H1 (cell line): Measurements from ENCODE around the gene ZNF697. TPM values are rescaled to one million over a fixed set of nuclear protein-coding genes. Genes with fewer than 3 reads are reported as not detected.
"Not testable (repeated sequence)": the region's sequence is repeated elsewhere in the genome, so short reads cannot be mapped to it uniquely, and the experiment has no call there.

ENCODE experiments used
- CTCF ChIA-PET: fragments of 300-600 bp; sonication (Branson Sonifier 250); formaldehyde crosslinking; loops from one replicate; lab custom pipeline; 2021; ENCODE audit not compliant: partially characterized antibody; lab: Charles Lee
- POLR2A ChIA-PET: fragments of 300-600 bp; sonication (Branson Sonifier 250); formaldehyde crosslinking; loops from one replicate; lab custom pipeline; 2021; ENCODE audit warnings: inconsistent platforms; ENCODE audit not compliant: partially characterized antibody; lab: Charles Lee
- DNase-seq, 2 experiments: peaks; one replicate each; pipeline versions ENCODE4 v3.0.0 to v3.0.0-alpha.2; 2010 to 2022; ENCODE audit warnings: low spot score in 2 of 2, low read depth in 1 of 2, mixed read lengths in 1 of 2
- FAIRE-seq: peaks from 2 replicates; lab custom pipeline; 2011; peaks lifted over from hg19 to GRCh38; lab: Jason Lieb, UNC
- H2AFZ ChIP-seq: 2 replicates; pipeline ENCODE4 v1.8.1; 2012; ENCODE audit warnings: low read length, inconsistent platforms
- H2AK5ac ChIP-seq: 2 replicates; pipeline ENCODE4 v1.6.1; 2013; ENCODE audit warnings: low read depth, low read length
- H2BK120ac ChIP-seq: replicated peaks from 2 replicates; pipeline ENCODE3; 2013; ENCODE audit warnings: low read depth, low read length, inconsistent platforms
- H2BK12ac ChIP-seq: 2 replicates; pipeline ENCODE4 v1.6.1; 2013; ENCODE audit warnings: low read depth, low read length
- H2BK15ac ChIP-seq: 2 replicates; pipeline ENCODE4 v1.6.1; 2013; ENCODE audit warnings: low read length
- H2BK20ac ChIP-seq: 2 replicates; pipeline ENCODE4 v1.6.1; 2013; ENCODE audit warnings: low read length
- H2BK5ac ChIP-seq: 2 replicates; pipeline ENCODE4 v1.6.1; 2013; ENCODE audit warnings: low read depth, low read length
- H3K14ac ChIP-seq: 2 replicates; pipeline ENCODE4 v1.6.1; 2013; ENCODE audit warnings: inconsistent platforms; ENCODE audit not compliant: insufficient read length
- H3K18ac ChIP-seq: 2 replicates; pipeline ENCODE4 v1.6.1; 2013; ENCODE audit warnings: low read length; ENCODE audit errors: extremely low read depth
- H3K23ac ChIP-seq: 2 replicates; pipeline ENCODE4 v1.6.1; 2013; ENCODE audit warnings: inconsistent platforms; ENCODE audit not compliant: insufficient read length
- H3K23me2 ChIP-seq: 2 replicates; pipeline ENCODE4 v1.6.1; 2013; ENCODE audit warnings: low read depth, low read length
- H3K27ac ChIP-seq: 2 replicates; pipeline ENCODE4 v1.6.1; 2011; ENCODE audit warnings: low read depth, low read length, inconsistent platforms
- H3K27me3 ChIP-seq, 4 experiments: replicated peaks in 1 of 4; 1 replicate in 1 of 4; 2 replicates in 3 of 4; pipeline versions ENCODE4 v1.6.1 to v1.8.1; 2011 to 2013; ENCODE audit warnings: low read length in 3 of 4, mild to moderate bottlenecking in 3 of 4, inconsistent platforms in 2 of 4, mixed read lengths in 2 of 4, moderate library complexity in 1 of 4; ENCODE audit not compliant: control insufficient read depth in 3 of 4, insufficient read depth in 3 of 4; ENCODE audit errors: extremely low read depth in 1 of 4
- H3K36me3 ChIP-seq, 4 experiments: 2 replicates each; pipeline versions ENCODE4 v1.6.1 to v1.8.1; 2011 to 2013; ENCODE audit warnings: mild to moderate bottlenecking in 4 of 4, low read length in 3 of 4, moderate library complexity in 2 of 4, control low read depth in 1 of 4, inconsistent platforms in 1 of 4; ENCODE audit not compliant: insufficient read depth in 4 of 4, control insufficient read depth in 2 of 4
- H3K4ac ChIP-seq: replicated peaks from 2 replicates; pipeline ENCODE3; 2013; ENCODE audit warnings: low read length, low read depth, mixed read lengths, inconsistent platforms; ENCODE audit not compliant: insufficient read length
- H3K4me1 ChIP-seq, 4 experiments: replicated peaks in 1 of 4; 1 replicate in 1 of 4; 2 replicates in 3 of 4; pipeline versions ENCODE4 v1.6.1 to v1.8.1; 2011 to 2013; ENCODE audit warnings: low read length in 3 of 4, inconsistent platforms in 2 of 4, mixed read lengths in 1 of 4; ENCODE audit not compliant: insufficient read depth in 4 of 4, control insufficient read depth in 3 of 4
- H3K4me2 ChIP-seq, 2 experiments: 2 replicates each; pipeline versions ENCODE4 v1.6.1 to v1.8.1; 2011 to 2013; ENCODE audit warnings: low read depth in 2 of 2, low read length in 2 of 2, control low read depth in 1 of 2, inconsistent platforms in 1 of 2, mild to moderate bottlenecking in 1 of 2; ENCODE audit not compliant: insufficient read depth in 1 of 2
- H3K4me3 ChIP-seq, 4 experiments: fragments of 200-600, 300-600 bp in 1 of 4; sonication (generic), shearing (Covaris generic), sonication (Bioruptor Twin) in 1 of 4; 2 replicates each; pipeline versions ENCODE4 v1.5.1 to v1.8.1; 2011 to 2016; ENCODE audit warnings: low read length in 4 of 4, low read depth in 3 of 4, control low read depth in 2 of 4, inconsistent platforms in 2 of 4, mild to moderate bottlenecking in 2 of 4, mixed read lengths in 1 of 4, moderate library complexity in 1 of 4; ENCODE audit not compliant: insufficient read depth in 2 of 4; ENCODE audit errors: extremely low read depth in 1 of 4
- H3K56ac ChIP-seq: replicated peaks from 2 replicates; pipeline ENCODE3; 2013; ENCODE audit warnings: low read depth, mild to moderate bottlenecking, mixed read lengths, low read length, inconsistent platforms; ENCODE audit not compliant: insufficient read length
- H3K79me1 ChIP-seq: 2 replicates; pipeline ENCODE4 v1.6.1; 2013; ENCODE audit warnings: low read depth, low read length, control low read depth
- H3K79me2 ChIP-seq, 2 experiments: 2 replicates each; pipeline versions ENCODE4 v1.6.1 to v1.8.1; 2012 to 2013; ENCODE audit warnings: low read length in 2 of 2, mild to moderate bottlenecking in 2 of 2, inconsistent platforms in 1 of 2; ENCODE audit not compliant: insufficient read depth in 2 of 2, control insufficient read depth in 1 of 2
- H3K9ac ChIP-seq, 4 experiments: replicated peaks in 1 of 4; 1 replicate in 1 of 4; 2 replicates in 3 of 4; pipeline versions ENCODE4 v1.6.1 to v1.8.1; 2011 to 2013; ENCODE audit warnings: low read depth in 3 of 4, low read length in 3 of 4, control low read depth in 2 of 4, mild to moderate bottlenecking in 2 of 4, moderate library complexity in 2 of 4, inconsistent platforms in 1 of 4; ENCODE audit errors: extremely low read depth in 1 of 4
- H3K9me3 ChIP-seq, 2 experiments: 2 replicates each; pipeline versions ENCODE4 v1.6.1 to v1.8.1; 2012 to 2013; ENCODE audit warnings: mild to moderate bottlenecking in 2 of 2, moderate library complexity in 2 of 2, control low read depth in 1 of 2, inconsistent platforms in 1 of 2, low read depth in 1 of 2, low read length in 1 of 2, mixed read lengths in 1 of 2; ENCODE audit not compliant: insufficient read depth in 2 of 2
- H4K20me1 ChIP-seq, 2 experiments: replicated peaks in 1 of 2; 2 replicates each; pipeline versions ENCODE3 to v1.8.1; 2011 to 2013; ENCODE audit warnings: inconsistent platforms in 2 of 2, low read length in 2 of 2, mild to moderate bottlenecking in 1 of 2; ENCODE audit not compliant: insufficient read depth in 2 of 2, control insufficient read depth in 1 of 2
- H4K5ac ChIP-seq: 2 replicates; pipeline ENCODE4 v1.6.1; 2013; ENCODE audit warnings: low read length, low read depth, mixed read lengths, inconsistent platforms; ENCODE audit not compliant: insufficient read length
- H4K8ac ChIP-seq: 2 replicates; pipeline ENCODE4 v1.8.0; 2013; ENCODE audit warnings: mild to moderate bottlenecking, moderate library complexity, low read length, inconsistent platforms; ENCODE audit not compliant: insufficient read depth; ENCODE audit errors: extremely low read depth
- H4K91ac ChIP-seq: replicated peaks from 2 replicates; pipeline ENCODE3; 2013; ENCODE audit warnings: low read length, mixed read lengths, inconsistent platforms; ENCODE audit not compliant: insufficient read length
- WGBS, 2 experiments: shearing (Covaris generic) in 1 of 2; methylation state at CpG; one replicate each; pipeline versions ENCODE4 v1.1.6 to v1.1.7; 2013 to 2015; ENCODE audit warnings: low lambda C conversion rate in 2 of 2, mixed read lengths in 2 of 2, inconsistent platforms in 1 of 2, low coverage in 1 of 2, missing lambda C conversion rate in 1 of 2; ENCODE audit not compliant: insufficient replicate concordance in 2 of 2, insufficient coverage in 1 of 2, insufficient read length in 1 of 2; ENCODE audit errors: extremely low coverage in 1 of 2, missing lambda C conversion rate in 1 of 2; 5-methylcytosine and 5-hydroxymethylcytosine counted together
- polyA plus RNA-seq, 7 experiments: library from polyadenylated mRNA; depleted of rRNA in 3 of 7; stranded (reverse) in 5 of 7; unstranded in 2 of 7; fragments of >200 nt in 5 of 7; fragments of 200-250 nt in 2 of 7; gene quantifications; 1 replicate in 5 of 7; 2 replicates in 1 of 7; 4 replicates in 1 of 7; pipeline versions ENCODE4 v1.2.1 to v1.2.3, GENCODE V29; 2011 to 2013; ENCODE audit warnings: missing spikeins in 2 of 7, mixed read lengths in 2 of 7
- total RNA-seq: library from RNA; stranded (reverse); fragmentation: NEBNext Ultra II Directional; extraction: Animal tissue kit (Norgen Biotek cat#: 25700); gene quantifications from 2 replicates; pipeline ENCODE4 v1.2.1, GENCODE V29; 2021

Gene ZNF697
- total and polyA plus RNA-seq, 2 of the 8 experiments (the other 6 are each of a cell fraction or from before 2014, with no cell fraction given) = 5.6 to 18.3 TPM

GRCh38 chr1:119696863-119697262 lies 48.8 kb upstream of the ZNF697 start:
- not testable (repeated sequence) for H2BK15ac ChIP-seq, H3K27ac ChIP-seq, H3K4me2 ChIP-seq, DNase-seq, H3K79me2 ChIP-seq, H4K20me1 ChIP-seq, H3K23ac ChIP-seq, H3K56ac ChIP-seq, H3K36me3 ChIP-seq, H3K4me3 ChIP-seq, FAIRE-seq, H2BK5ac ChIP-seq, H3K23me2 ChIP-seq, H2BK20ac ChIP-seq, H3K9me3 ChIP-seq, H3K4me1 ChIP-seq, H2BK12ac ChIP-seq, H4K8ac ChIP-seq, H3K27me3 ChIP-seq, H3K4ac ChIP-seq, H3K9ac ChIP-seq, H3K79me1 ChIP-seq, H3K18ac ChIP-seq, H3K14ac ChIP-seq, H4K5ac ChIP-seq, H2AK5ac ChIP-seq, H4K91ac ChIP-seq, H2BK120ac ChIP-seq
- 0 out of 2 replicates have a peak overlapping the region, but pooled peaks have one; percentile 24 for H2AFZ ChIP-seq
- WGBS, 2 experiments = 91% methylated on average over 1 of the region's 4 CpGs; no CpG with 5 or more reads in 1 of the 2 experiments
- ChIA-PET POLR2A (interaction anchor here (1.1 to 5.0 kb wide), 6 partner anchors 9 to 49 kb away, joined by 3 to 45 read pairs (median 10); partner anchors contain the start of genes PHGDH and ZNF697), CTCF (interaction anchor here (1.1 to 2.0 kb wide), 4 partner anchors 10 to 48 kb away, joined by 3 to 8 read pairs (median 4); no protein-coding TSS in a partner anchor)
